ENCODE results near the gene COL18A1.

The COL18A1 gene

GRCh38 chr21:45383111-45383614 is 21.8 kb upstream of the COL18A1 start:
- DNase-seq (ENCODE audit: low read depth in 1 of 2, low spot score in 1 of 2): no peak

GRCh38 chr21:45383615-45384201 is 21.3 kb upstream of the COL18A1 start:
- no peak for DNase-seq (ENCODE audit: low read depth in 1 of 2, low spot score in 1 of 2)

GRCh38 chr21:45384656-45385548 is 20.1 kb upstream of the COL18A1 start:
- no peak for DNase-seq (ENCODE audit: low read depth in 1 of 2, low spot score in 1 of 2)

- no peak for DNase-seq (ENCODE audit: low read depth in 1 of 2, low spot score in 1 of 2)
These were observed 19.4 kb upstream of the COL18A1 start for GRCh38 chr21:45385549-45386050.

GRCh38 chr21:45386336-45386727 is 18.6 kb upstream of the COL18A1 start:
- DNase-seq (ENCODE audit: low read depth in 1 of 2, low spot score in 1 of 2): no peak

GRCh38 chr21:45386728-45387371 is 18.1 kb upstream of the COL18A1 start:
- no peak for DNase-seq (ENCODE audit: low read depth in 1 of 2, low spot score in 1 of 2)

- DNase-seq (ENCODE audit: low read depth in 1 of 2, low spot score in 1 of 2): no peak
These were observed 17.5 kb upstream of the COL18A1 start for GRCh38 chr21:45387506-45387905.

- DNase-seq (ENCODE audit: low read depth in 1 of 2, low spot score in 1 of 2): no peak
These were observed 16.9 kb upstream of the COL18A1 start for GRCh38 chr21:45388011-45388521.

GRCh38 chr21:45388611-45389296 is 16.2 kb upstream of the COL18A1 start:
- no peak for DNase-seq (ENCODE audit: low read depth in 1 of 2, low spot score in 1 of 2)

- no peak for DNase-seq (ENCODE audit: low read depth in 1 of 2, low spot score in 1 of 2)
These were observed 14.7 kb upstream of the COL18A1 start for GRCh38 chr21:45390121-45390751.

GRCh38 chr21:45390831-45391742 is 13.9 kb upstream of the COL18A1 start:
- DNase-seq (ENCODE audit: low read depth in 1 of 2, low spot score in 1 of 2): no peak

- no peak for DNase-seq (ENCODE audit: low read depth in 1 of 2, low spot score in 1 of 2)
These were observed 13.0 kb upstream of the COL18A1 start for GRCh38 chr21:45391743-45392572.

- DNase-seq (ENCODE audit: low read depth in 1 of 2, low spot score in 1 of 2): no peak
These were observed 12.4 kb upstream of the COL18A1 start for GRCh38 chr21:45392573-45392971.

- no peak for DNase-seq (ENCODE audit: low read depth in 1 of 2, low spot score in 1 of 2)
These were observed 11.9 kb upstream of the COL18A1 start for GRCh38 chr21:45393021-45393420.

GRCh38 chr21:45393833-45394638 is 10.9 kb upstream of the COL18A1 start:
- no peak for DNase-seq (ENCODE audit: low read depth in 1 of 2, low spot score in 1 of 2)

- DNase-seq (ENCODE audit: low read depth in 1 of 2, low spot score in 1 of 2): no peak
These were observed 8.4 kb upstream of the COL18A1 start for GRCh38 chr21:45396620-45396995.

GRCh38 chr21:45397381-45397780 is 7.6 kb upstream of the COL18A1 start:
- no peak for DNase-seq (ENCODE audit: low read depth in 1 of 2, low spot score in 1 of 2)

GRCh38 chr21:45401054-45401518 is 3.9 kb upstream of the COL18A1 start:
- DNase-seq (ENCODE audit: low read depth in 1 of 2, low spot score in 1 of 2): no peak

Data from stimulated activated CD4-positive, alpha-beta T cell treated with anti-CD3 and anti-CD28 coated beads, Interleukin-15, amount 100 ng/mL, for 1 hour (primary cell).